ENCODE measurements around the gene FAM13A.

GRCh38 chr4:88698519-88698918 lies 358.5 kb downstream of the FAM13A start:
- TF ChIP-seq CTCF (IDR thresholded peaks at IDR 0.05) (no peak), POLR2A (IDR thresholded peaks at IDR 0.05) (no peak)
